CD4-positive, alpha-beta T cell treated with Interleukin-15 for 1 hour (primary cell): ENCODE results near the gene KCNIP2.

Experiments
- DNase-seq: peaks from one replicate; pipeline ENCODE4 v3.0.0-alpha.2; 2020

The KCNIP2 gene

DNA sequence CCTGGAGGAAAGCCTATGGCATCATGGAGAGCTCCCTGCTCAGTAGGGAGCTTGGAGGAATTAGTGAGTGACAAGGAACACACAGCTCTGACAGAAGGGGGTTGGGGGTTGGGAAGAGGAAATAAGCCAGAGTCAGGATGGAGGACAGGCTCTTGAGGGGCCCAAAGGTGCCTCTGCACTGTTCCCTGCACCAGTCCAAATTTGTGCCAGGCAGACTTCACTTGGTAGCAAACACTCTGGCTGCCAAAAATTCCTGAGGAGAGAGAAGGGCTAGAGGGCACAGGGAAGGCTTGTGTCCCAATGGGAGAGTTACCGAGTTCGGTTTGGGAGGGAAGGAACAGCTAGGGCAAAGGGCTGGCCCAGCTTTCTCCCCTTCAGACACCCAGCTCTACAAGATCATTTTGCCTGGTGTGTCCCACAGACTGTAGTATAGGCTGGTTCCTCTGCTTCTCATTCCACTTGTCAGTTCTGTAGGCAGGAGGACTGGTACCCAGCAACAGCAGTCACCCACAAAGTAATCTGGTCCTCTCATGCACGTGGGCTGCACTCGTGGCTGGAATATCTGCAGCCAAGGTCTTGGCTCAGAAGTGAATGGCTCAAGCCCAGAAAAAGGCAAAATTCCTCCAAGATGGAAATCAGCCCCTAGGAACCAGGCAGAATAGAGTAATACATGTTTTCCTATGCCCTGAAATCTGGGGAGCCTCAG lies 8.0 kb upstream of the KCNIP2 start:
- DNase-seq, result no peak

DNA sequence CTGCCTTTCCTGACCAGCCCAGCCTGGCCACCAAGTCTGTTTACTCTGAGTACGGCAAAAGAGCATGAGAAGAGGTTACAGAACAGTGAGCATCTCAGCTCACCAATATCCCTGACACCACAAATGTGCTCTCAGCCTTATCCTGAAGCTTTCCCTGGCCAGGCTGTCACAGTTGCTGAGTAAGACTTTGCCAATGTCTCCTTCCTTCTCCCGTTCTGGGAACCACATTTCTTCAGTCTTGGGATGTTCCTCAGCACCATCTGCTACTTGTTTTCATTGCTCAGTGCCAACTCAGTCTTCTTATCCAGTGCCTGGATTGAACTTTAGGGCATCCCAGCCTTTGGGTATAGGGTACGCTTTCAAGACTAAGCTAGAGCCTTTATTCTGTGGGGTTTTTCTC lies 7.1 kb upstream of the KCNIP2 start:
- DNase-seq, result no peak

DNA sequence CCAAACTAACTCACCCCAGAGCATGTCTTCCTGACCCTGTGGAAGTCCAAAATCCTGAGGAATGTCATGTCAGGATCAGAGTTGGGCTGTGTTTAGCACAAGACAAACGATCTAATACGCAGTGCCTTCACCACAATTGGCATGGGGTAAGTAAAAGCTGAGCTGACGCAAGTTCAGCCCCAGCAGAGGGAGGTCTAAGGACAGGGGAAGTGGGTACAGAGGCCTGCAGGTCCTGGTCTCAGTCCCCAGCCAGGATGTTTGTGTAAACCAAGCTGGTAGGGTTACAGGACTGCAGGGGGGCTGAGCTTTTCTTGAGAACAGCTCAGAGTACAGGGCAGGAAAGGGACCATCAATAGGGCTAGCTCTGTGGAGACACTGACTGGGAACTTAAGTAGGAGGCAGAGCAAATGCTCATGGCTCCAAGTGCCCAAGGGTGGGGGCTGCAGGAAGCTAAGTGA lies 5.3 kb upstream of the KCNIP2 start:
- no peak for DNase-seq

DNA sequence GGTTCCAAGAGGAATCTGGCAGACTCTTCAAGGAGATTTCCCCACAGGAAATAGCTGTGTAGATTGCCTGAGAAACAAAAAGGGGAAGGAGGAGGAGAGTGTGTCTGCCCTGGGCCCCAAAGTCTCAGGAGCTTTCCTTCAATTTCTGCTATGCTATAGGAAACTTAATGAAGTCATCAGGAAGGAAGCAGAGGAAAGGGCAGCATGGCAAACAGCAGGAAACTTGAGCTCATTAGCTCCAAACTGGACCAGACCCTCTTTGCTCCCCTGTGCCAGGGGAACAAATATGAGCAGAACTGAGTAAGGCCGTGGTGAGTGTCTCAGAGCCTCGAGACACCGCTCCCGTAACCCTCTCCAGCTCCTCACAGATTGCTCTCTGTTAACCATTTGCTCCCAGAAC lies 4.8 kb upstream of the KCNIP2 start:
- no peak for DNase-seq

DNA sequence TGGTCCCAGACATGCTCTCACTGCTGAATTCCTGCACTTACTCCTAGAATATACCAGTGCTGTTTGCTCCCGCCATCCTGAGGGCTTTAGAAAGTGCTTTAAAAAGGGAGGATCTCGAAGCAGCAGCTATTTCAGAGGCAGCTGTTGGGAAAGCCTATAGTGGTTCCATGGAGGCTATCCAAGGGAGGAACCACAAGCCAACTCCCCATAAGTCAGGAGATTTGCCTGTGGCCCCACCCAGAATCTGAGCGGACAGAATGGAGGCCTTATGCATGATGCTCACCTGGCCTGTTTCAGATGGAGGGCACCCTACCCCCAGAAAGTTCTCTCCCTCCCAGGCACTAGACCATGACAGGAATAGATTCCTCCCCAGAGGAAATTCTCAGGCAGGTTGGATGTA lies 2.3 kb upstream of the KCNIP2 start:
- DNase-seq, result no peak

DNA sequence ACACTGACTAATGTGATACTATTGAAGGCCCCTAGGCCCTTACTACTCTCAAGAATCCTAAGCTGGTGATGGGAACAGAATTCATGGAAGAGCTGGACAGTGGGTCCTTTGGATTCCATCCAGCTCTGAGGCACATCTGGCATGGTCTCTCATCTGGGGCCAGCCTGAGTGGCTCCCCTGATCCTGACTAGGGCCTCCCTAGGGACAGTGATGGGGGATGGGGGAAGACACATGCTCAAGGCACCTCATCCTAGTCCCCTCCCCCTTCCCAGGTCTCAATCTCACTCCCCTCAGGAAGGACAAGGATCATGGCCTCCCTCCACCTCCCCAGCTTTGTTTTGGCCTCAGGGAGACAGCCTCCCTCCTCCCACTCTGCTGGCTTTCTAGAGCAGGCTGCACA lies 1.8 kb downstream of the KCNIP2 start:
- no peak for DNase-seq

DNA sequence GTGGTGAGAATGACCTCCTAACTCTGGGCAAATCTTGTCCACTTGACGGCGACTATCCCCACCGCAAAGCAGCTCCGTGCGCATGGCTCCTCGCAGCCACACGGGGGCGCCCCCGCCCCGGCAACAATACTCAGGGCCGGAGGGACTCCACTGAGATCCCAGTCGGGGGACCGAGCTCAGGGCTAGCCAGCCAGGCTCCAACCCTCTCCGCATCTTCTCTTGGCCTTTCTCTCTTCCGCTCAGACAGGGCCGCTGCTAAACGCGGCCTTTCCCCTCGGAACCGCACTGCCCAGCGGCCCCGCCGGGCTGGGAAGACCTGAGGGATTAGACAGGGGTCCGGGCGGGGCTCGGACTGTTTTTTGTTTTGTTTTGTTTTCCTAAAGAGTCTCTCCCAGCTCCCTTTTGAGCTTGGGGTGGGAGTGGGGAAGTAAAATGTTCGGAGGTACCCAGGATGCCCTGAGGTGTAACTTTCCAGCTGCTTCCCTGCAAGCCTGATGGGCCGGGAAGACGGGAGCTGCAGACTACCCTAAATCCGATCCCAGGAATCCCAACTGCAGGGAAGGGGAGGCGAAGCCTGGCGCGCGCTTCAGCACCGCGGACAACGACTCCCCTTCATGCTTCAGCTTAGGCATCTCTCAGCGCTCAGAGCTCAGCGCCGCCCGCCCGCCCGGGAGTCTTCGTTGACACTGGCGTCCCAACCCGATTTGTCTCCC lies 2.7 kb downstream of the KCNIP2 start:
- peak; percentile 80 for DNase-seq

DNA sequence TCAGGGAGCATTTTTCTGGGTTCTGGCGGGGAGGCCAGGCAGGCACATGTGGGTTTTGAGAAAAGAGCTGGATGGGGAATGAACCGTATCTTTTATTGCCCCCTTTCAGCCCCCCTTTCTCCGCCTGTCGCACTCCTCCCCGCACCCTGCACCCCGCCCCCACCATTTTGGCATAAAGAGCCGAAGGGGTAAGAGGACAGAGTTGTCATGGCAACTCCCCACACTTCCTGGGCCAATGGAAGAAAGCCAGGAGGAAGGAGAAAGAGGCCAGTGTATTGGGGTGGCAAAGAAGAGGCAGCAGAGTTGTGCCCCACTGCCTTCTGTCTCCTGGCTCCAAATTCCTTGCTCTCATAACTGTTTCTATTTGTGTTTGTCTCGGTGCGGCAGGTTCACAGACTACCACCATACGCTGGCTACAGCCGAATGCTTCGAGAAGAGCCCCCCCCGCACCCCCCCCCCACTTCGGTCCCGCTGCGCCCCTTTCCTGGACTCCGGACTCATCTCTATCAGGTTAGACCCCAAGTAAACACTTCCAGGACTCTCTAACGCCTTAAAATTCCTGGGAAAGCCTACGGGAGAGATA lies 3.4 kb downstream of the KCNIP2 start:
- no peak for DNase-seq

DNA sequence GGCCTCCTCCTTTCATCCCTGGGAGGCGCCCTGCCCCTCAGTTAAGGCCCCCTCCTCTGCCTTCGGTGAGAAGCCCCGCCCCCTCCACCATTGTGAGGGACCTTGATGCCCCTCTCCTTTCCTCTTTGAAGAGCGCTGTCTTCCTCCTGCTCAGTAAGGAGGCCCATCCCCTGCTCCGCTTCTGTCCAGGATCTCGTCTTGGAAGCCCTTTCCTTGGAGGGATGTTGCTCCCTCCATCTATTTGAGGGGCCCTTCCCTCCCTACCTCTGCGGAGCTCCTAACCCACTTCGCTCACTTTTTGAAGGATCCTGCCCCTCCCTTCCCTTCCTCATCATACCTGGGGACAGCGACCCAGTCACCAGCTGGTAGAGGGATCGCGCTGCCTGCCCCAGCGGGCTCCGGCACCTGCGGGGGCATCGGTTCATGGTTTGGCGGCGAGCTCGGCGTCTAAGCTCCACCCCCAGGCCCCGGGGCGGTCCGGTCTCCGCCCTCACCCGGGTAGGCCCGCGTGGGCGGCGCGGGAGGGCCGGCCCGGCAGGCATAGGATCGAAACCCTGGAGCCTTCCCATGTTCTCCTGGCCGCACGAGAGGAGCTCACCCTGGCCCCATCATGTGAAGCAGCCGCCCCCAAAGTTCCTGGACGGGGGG lies 4.1 kb downstream of the KCNIP2 start:
- peak; percentile 59 for DNase-seq

DNA sequence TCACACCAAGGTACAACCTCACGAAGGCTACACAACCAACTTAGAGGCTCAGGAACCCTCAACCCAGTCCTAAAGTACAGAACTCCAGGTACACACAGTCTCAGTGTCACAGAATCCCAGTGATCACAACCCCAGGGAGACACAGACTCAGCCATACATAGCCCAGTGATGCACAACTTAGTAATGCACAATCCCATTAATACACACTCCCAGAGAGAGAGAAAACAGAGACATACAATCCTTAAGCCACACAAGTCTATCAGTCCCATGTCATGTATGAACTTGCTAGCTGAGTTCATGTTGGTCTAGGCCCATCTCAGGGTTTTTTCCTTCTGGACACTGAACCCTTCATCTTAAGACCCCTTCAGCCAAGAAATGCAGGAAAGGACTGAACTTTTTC lies 4.6 kb downstream of the KCNIP2 start:
- no peak for DNase-seq

DNA sequence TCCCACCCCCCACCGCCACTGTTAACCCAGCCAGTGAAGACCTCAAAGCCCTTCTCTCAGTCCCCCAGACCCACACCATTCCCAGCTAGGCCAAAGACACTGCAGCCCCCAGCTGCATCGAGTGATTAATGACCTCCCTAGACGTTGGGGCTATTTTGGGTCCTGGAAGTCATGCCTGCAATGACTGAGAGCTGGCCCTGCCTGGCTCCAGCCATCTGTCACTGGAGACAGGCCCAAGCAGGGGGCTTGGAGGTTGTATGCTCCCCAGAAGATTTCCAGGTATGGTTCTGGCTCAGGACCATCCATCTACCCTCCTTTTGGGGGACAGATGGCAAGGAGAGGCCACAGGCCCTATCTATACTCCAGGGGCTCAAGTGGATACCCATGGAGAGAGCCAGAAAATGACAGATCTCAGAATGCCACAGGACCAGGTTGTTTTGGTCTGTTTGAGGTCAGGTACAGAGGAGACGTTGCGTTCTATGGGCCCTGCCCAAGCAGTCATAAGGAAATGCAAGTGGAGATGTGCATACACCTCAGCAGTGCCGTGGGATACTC lies 5.1 kb downstream of the KCNIP2 start:
- no peak for DNase-seq

DNA sequence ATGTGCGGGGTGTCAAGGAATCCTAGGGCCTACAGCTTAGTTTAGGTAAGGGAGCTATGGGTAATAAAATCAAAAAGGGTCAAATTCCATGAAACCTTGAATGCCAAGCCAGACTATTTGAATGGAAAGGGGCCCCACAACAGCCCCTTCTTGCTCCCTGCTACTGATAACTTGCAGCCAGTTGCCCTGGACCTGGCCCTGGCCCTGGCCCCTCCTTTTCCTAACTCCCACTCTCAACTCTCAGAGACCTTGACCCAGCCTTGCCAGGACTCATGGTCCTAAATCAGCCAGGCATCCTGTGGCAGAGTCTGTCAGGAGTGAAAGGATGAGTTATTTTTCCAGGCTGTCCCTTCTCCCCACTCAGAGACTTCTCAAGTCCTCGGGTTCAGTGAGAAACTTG lies 5.9 kb downstream of the KCNIP2 start:
- DNase-seq, result no peak

DNA sequence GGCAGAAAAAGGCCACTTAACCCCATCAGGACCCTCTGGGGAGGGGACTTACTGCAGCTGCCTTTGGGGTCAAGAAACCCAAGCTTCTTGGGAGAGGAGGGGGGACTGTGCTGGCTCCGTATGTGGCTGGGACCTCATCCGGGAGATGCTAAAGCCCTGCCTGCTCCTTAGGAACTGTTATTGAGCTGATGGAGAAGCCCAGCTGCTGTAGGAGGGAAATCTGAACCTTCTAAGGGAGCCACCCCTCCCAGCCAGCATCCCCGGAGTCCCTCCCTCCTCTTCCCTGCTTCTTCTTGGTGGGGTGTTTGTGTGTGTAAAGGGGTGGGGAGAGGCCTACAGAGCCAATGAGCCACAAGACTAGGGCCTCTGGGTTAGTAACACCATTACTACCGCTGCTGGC lies 8.2 kb downstream of the KCNIP2 start:
- no peak for DNase-seq

DNA sequence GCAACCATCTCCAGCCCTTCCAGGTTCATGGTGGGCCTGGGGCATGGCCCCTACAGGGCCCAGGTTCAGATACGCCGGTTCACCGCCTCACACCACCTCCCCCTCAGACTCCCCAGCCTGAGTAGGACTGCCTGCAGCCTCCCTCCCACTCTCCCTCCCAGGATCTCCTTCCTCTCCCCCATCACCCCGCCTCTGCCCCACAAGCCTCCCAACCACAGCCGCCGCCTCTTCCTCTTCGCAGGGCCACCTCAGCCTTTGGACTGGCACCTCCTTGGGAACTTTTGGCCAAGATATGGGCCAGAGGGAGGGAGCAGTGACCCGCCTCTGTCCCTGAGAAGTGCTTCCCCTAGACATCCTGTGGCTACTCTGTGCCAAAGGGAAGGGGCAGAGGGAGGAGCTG lies 9.3 kb downstream of the KCNIP2 start:
- peak; percentile 41 for DNase-seq

DNA sequence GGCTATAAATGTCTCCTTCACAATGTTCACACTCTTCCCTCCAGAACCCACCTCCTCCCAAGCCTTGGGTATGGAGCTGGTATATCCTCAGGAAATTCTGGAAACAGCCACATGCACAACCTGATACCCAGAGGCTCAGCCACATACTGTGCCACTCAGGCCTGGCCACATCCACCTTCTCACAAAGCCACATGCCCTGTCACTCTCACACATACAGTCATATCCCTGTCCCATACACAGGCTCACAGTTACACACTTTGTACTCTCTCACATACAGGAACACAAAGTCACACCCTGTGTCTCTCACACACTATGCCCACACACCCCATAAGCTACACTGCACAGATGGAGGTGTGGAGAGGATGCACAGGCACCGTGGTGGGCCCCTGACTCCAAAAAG lies 10.1 kb downstream of the KCNIP2 start:
- DNase-seq, result no peak

DNA sequence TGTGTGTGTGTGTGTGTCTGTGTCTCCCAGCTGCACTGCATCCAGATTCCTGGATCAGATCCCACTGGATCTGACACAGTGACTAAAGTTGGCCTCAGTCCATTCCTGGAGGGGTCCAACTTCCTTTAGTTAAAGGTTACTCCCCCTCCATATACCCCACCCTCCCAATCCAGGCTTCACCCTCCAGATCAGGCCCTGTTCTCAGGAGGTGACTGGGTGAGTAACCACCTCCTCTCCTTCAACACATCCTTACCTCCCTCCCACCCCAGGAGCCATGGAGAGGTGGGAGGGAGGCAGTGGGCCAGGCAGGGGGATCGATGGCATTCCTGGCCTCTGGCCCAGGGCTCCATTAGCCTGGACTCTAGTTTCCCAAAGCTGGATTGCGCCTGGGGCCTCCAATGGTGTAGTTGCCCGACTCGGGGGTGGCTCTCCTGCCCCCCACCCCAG lies 11.3 kb downstream of the KCNIP2 start:
- DNase-seq, result no peak

DNA sequence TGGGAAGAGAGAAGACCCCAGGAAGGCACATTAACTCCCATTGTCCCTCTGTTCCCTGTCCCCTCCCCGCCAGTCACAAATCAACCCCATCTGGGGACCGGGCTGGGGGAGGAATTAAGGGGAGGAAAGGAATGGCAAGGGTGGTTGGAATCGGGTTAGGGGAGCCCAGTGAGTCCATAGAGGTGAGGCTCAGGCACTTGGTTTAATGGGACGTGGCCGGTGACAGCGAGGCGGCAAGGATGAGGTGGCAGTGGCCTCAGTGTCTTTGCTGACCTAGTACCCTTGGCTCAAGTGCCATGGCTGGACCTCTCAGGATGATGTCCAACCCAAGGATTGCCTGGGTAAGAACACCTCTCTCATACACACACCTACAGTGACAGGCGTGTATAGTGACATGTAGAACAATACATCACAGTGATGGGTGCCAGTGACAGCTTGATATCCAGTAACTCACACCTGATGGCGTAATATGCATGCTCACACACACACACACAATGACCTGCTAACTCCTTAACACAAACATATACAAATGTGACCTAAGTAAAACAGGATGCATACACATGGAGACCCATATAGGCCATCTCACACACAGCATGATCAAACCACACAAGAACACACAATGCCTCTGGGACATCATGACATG lies 12.3 kb downstream of the KCNIP2 start:
- DNase-seq, result no peak

DNA sequence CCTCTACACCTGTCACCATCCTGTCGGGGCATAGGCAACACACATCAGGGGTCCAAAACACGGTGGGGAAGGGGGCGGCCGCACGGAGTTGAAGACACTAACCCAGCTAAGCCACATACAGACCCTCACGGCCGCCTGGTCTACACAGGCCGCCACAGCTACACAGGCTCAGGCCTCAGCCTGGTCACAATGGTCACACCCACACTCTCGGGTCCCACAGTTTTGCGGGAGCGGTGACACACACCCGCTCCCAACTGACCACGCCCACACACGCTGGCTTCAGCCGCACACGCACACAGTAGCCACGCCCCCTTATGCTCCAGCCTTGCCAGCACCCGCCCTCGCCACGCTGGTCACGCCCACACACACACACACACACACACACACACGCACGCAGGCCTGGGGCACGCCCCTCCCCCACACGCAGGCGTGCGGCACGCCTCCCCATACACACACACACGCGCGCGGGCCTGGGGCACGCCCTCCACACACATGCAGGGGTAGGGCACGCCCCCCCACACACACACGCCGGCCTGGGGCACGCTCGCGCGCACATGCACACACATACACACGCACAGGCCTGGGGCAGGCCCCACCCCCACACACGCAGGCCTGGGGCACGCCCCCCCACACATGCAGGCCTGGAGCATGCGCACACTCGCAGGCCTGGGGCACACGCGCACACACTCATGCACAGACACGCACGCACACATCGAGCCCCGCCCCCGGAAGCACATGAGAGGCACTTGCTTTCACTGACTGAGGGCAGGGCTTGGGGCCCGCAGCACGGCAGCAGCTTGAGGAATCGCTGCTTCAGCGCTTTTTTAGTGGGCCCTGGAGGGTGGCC lies 13.1 kb downstream of the KCNIP2 start:
- peak; percentile 96 for DNase-seq

DNA sequence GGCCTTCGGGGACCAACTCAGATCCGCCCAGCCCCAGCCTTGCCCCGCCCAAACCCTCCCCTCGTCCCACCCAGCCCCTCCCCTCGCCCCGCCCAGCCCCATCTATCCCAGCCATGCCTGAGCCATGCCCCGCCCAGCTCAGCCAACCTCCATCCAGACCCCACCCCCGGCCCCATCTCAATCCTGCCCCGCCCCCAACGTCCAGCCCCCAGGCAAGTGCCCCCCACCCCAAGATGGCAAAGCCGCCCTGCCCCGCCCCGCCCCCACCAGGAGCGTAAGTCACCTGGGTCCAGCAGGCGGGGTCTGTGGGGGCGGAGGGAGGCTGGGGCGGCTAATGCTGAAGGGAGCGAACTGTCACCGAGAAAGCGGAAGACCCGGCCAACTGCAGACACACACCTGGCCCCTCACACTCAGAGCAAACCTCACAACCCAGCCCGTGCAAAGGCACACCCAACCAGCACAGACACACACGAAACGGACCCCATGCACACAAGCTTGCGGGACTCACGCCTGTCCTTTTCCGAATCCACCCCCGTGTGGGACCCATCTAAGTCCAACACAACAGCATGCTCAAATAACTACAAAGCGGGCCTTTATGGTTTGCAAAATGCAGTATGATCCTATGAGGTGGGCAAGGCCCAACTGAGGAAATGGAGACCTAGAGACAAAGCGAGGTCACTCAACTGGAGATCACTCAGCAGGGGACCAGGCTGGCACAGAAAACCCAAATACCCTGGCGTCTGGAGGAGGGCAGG lies 13.9 kb downstream of the KCNIP2 start:
- DNase-seq, result peak; percentile 88

DNA sequence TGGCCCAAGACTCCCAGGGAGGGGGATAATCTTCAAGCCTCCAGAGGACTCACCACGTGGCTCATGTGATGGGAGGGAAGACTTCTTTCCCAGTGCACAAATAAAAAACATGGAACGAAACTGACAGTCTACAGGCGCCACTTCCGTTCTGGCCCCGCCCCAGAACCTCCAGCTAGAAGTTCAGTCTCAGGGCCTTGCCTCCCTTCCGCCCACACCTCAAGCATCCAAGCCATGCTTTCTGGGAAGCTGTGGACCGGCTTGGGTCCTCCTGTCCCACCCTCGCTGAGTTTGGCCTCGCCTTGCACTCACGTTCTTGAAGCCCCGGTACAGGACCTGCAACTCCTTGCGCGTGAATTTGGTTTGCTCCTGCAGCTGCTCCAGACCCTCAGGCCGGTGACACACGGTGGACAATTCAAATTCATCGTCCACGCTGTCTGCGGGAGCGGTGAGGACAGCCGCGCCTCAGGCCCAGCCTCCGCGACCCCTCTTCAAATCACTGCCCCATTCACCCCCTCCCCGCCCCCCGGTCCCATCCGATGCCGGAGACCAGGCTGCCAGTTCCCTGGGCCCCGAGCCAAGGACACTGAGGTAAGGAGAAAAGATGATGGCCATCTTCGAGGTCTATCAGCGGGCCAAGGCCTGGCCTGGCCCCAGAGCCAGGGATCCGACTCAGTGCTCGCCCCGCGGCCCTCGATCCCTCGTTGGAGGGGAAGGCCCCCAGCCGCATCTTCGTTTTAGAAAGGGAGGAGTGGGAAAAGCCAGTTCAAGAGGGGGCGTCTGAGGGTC lies 14.6 kb downstream of the KCNIP2 start:
- no peak for DNase-seq
